DND-41 (cell line): ENCODE results near the gene DYNLT3.

Experiments
- CTCF ChIP-seq: IDR thresholded peaks from 2 replicates; pipeline ENCODE4 v1.5.1; 2012; ENCODE audit warnings: borderline replicate concordance, low read length, moderate library complexity, mild to moderate bottlenecking; ENCODE audit not compliant: poor library complexity, severe bottlenecking; ENCODE audit errors: extremely low read depth
- EZH2 ChIP-seq: IDR thresholded peaks from 3 replicates; pipeline ENCODE4 v1.6.1; 2012; ENCODE audit warnings: borderline replicate concordance, low read depth, mild to moderate bottlenecking, moderate library complexity, low read length, inconsistent platforms; ENCODE audit not compliant: severe bottlenecking

- TF ChIP-seq CTCF (no peak), EZH2 (no peak)
Observed at GRCh38 chrX:37872303-37872655, 24.9 kb upstream of the DYNLT3 start.
